HEK293T (cell line): ENCODE results near the gene SLAMF9.

Experiments
- CTCF ChIA-PET: fragments of 350-600 bp; formaldehyde crosslinking; extraction: SDS; loops from one replicate; lab custom pipeline; 2021; ENCODE audit warnings: antibody characterized with exemption, inconsistent platforms; lab: Yijun Ruan, JAX
- POLR2A ChIA-PET: fragments of 350-600 bp; formaldehyde crosslinking; extraction: SDS; loops from one replicate; lab custom pipeline; 2020; ENCODE audit warnings: antibody characterized with exemption, inconsistent platforms; lab: Yijun Ruan, JAX
- DNase-seq: peaks from one replicate; pipeline ENCODE4 v3.0.0; 2012; ENCODE audit warnings: mixed read lengths; ENCODE audit errors: extremely low spot score
- ARNT ChIP-seq: fragments of 450-650 bp; IDR thresholded peaks from 2 replicates; pipeline ENCODE4 v1.6.1; 2017; ENCODE audit warnings: mild to moderate bottlenecking
- BHLHE40 ChIP-seq: fragments of 450-650 bp; IDR thresholded peaks from 2 replicates; pipeline ENCODE4 v1.6.1; 2016; ENCODE audit warnings: mild to moderate bottlenecking, moderate library complexity, borderline replicate concordance
- CTBP1 ChIP-seq: fragments of 450-650 bp; IDR thresholded peaks from 2 replicates; pipeline ENCODE4 v1.6.1; 2016; ENCODE audit warnings: borderline replicate concordance
- ELF4 ChIP-seq: fragments of 450-650 bp; IDR thresholded peaks from 2 replicates; pipeline ENCODE4 v1.6.1; 2017; ENCODE audit warnings: antibody characterized with exemption
- FOXA1 ChIP-seq: fragments of 450-650 bp; IDR thresholded peaks from 2 replicates; pipeline ENCODE4 v1.6.1; 2016; ENCODE audit warnings: mild to moderate bottlenecking
- FOXK2 ChIP-seq: fragments of 450-650 bp; IDR thresholded peaks from 2 replicates; pipeline ENCODE4 v1.6.1; 2016; ENCODE audit warnings: mild to moderate bottlenecking
- FOXM1 ChIP-seq: fragments of 450-650 bp; IDR thresholded peaks from 2 replicates; pipeline ENCODE4 v1.6.1; 2017; ENCODE audit warnings: mild to moderate bottlenecking, borderline replicate concordance
- HDGF ChIP-seq: fragments of 450-650 bp; IDR thresholded peaks from 2 replicates; pipeline ENCODE4 v1.6.1; 2017; ENCODE audit warnings: antibody characterized with exemption, borderline replicate concordance
- L3MBTL2 ChIP-seq: fragments of 450-650 bp; conservative IDR thresholded peaks from 2 replicates; pipeline ENCODE4 v1.6.1; 2016; ENCODE audit warnings: mild to moderate bottlenecking
- LEF1 ChIP-seq: fragments of 450-650 bp; IDR thresholded peaks from 2 replicates; pipeline ENCODE4 v1.6.1; 2017; ENCODE audit warnings: mild to moderate bottlenecking, borderline replicate concordance
- NFRKB ChIP-seq: fragments of 450-650 bp; IDR thresholded peaks from 2 replicates; pipeline ENCODE4 v1.6.1; 2016; ENCODE audit warnings: mild to moderate bottlenecking, moderate library complexity
- SP1 ChIP-seq: fragments of 450-650 bp; IDR thresholded peaks from 2 replicates; pipeline ENCODE4 v1.6.1; 2017
- SUZ12 ChIP-seq: fragments of 450-650 bp; IDR thresholded peaks from 2 replicates; pipeline ENCODE4 v1.6.1; 2016; ENCODE audit warnings: mild to moderate bottlenecking
- TARDBP ChIP-seq: fragments of 450-650 bp; IDR thresholded peaks from 2 replicates; pipeline ENCODE4 v1.6.1; 2016
- ZNF384 ChIP-seq: fragments of 450-650 bp; IDR thresholded peaks from 2 replicates; pipeline ENCODE4 v1.6.1; 2016
- TF ChIP-seq, protein P1 (sequence below): fragments of 450-650 bp; IDR thresholded peaks from 2 replicates; pipeline ENCODE4 v1.6.1; 2016

The SLAMF9 gene

DNA sequence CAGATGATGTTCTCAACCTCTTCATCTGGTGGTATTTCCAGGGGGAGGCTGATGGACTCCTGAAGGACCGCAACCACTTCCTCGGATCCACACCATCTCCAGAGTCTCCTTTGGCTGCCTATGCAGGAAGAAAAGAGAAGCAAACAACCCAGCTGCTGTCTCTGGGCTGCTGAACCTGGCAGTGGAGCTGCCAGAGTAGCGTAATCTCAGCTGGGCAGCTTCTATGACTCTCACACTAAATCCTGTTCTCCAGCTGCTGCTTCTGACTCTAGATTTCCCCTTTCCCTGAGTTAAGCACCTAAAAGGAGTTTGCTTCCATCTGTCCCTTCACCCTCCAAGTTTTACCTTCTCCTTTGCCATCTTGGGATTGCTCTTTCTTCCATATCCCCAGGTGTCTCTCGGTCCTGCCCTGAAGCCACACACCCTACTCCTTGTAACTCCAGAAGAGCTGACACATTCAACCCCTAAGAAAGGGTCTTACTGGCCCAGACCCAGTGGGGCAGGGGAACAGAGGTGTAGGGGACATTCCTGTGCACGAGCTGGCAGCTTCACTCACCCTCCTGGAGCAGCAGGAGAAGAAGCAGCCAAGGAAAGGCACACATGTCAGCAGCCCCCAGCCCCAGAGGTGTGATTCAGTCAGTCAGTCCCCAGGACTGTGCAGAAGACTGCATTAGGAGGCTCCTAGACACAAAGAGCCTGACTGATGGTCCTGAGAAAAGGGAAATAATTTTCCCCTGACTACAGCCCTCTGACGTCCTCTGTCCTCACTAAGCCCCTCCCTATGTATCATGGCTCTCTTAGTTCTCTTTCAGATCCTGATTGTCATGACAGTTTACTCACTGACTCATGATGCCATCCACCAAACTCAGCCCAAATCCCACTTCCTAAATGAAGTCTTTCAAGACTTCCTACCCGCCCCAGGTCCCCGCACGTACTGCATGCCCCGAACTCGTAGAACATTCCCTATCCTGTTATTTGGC, at the start of gene SLAMF9:
TSS of gene SLAMF9 (minus strand) at position 702 of the 980 bp plus-strand sequence. CDS start at position 602, 100 bp downstream.
- DNase-seq: no peak
- no peak for TF ChIP-seq ARNT
- no peak for TF ChIP-seq TARDBP
- no peak for TF ChIP-seq NFRKB
- TF ChIP-seq CTBP1: no peak
- TF ChIP-seq FOXM1: no peak
- POLR2A ChIA-PET: interaction anchor here (1.2 kb wide), 1 partner anchor 8 kb away, joined by 3 read pairs; no protein-coding TSS in a partner anchor

DNA sequence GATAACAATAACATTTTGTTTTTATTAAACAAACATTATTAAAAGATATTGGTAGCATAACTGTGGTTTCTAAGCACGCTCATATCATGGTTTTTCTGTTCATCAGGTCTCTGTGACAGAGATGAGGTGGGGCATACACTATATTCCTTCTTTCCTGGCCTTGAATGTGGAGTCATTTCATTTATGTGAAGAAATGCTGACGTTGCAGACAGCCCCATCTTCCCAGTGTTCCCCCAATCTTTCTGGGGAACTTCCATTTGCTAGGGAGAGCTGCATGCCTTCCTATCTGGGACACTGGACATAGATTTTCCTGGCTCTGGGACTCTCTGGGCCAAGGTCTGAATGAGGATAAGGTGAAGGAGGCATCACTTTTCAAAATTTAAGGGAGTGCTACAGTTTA, 47.4 kb upstream of the SLAMF9 start:
- CTCF ChIA-PET: interaction anchor here (0.5 kb wide), 1 partner anchor 33 kb away, joined by 4 read pairs; no protein-coding TSS in a partner anchor
- TF ChIP-seq ELF4 (no peak), CTBP1 (no peak), FOXM1 (no peak), TARDBP (no peak), NFRKB (no peak), FOXK2 (no peak), SUZ12 (no peak), L3MBTL2 (no peak), SP1 (no peak), FOXA1 (no peak), ZNF384 (no peak), ARNT (no peak), BHLHE40 (no peak), HDGF (no peak), LEF1 (no peak)
- TF ChIP-seq, protein P1, sequence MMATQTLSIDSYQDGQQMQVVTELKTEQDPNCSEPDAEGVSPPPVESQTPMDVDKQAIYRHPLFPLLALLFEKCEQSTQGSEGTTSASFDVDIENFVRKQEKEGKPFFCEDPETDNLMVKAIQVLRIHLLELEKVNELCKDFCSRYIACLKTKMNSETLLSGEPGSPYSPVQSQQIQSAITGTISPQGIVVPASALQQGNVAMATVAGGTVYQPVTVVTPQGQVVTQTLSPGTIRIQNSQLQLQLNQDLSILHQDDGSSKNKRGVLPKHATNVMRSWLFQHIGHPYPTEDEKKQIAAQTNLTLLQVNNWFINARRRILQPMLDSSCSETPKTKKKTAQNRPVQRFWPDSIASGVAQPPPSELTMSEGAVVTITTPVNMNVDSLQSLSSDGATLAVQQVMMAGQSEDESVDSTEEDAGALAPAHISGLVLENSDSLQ: no peak
- no peak for DNase-seq
- POLR2A ChIA-PET: no interaction called here

More for the DNA sequence above, at the start of gene SLAMF9:
- CTCF ChIA-PET: no interaction called here

DNA sequence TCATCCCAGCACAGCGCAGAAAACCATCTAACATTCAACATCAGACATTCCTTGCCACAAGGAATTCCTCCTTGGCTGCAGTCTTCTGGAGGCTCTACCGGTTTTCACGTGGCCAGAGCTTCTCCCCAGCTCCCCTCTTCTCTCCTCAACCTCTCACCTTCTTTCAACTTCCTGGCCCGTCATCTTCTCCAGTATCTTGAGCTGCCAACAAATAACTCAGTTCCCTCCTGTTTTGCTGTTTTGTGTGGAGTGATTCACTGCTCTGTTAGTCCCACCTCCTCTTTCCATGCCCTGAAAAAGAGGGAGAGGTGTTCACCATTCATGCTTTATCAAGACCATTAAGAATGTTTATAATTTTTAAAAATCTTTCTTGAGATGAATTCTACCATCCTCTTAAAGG, 45.2 kb upstream of the SLAMF9 start:
- TF ChIP-seq HDGF: no peak
- no peak for TF ChIP-seq SP1
- no peak for TF ChIP-seq TARDBP
- no peak for TF ChIP-seq FOXA1
- TF ChIP-seq ARNT: no peak
- no peak for TF ChIP-seq BHLHE40
- no peak for TF ChIP-seq FOXM1
- TF ChIP-seq NFRKB: no peak
- TF ChIP-seq FOXK2: no peak
- no peak for TF ChIP-seq ZNF384
- TF ChIP-seq LEF1: no peak
- no peak for TF ChIP-seq ELF4
- TF ChIP-seq, protein P1: no peak
- no peak for TF ChIP-seq SUZ12
- TF ChIP-seq CTBP1: no peak
- no peak for TF ChIP-seq L3MBTL2
- no peak for DNase-seq
- CTCF ChIA-PET: no interaction called here
- POLR2A ChIA-PET: no interaction called here

DNA sequence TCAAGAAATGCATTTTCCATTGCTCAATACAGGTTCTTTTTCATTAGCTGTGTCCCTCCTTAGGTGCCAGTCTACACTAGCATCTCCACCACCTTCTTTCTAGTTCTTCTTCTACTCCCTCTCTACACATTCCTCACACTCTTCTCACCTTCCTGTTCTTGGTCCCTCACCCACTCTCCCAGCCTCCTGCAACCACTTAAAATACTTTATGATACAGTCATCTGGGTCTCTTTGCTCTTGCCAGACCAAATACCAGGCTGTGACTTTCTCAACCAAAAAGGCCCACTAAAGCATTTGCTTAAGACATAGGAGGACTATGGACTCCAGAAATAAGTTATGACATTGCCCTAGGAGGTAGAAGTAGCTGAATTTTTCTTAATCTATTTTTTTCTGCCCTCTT, 42.6 kb upstream of the SLAMF9 start:
- ChIA-PET POLR2A (no interaction called here), CTCF (interaction anchor here (1.0 kb wide), 1 partner anchor 11 kb away, joined by 3 read pairs; no protein-coding TSS in a partner anchor)
- TF ChIP-seq SUZ12: no peak
- no peak for TF ChIP-seq ZNF384
- no peak for TF ChIP-seq CTBP1
- TF ChIP-seq FOXM1: no peak
- no peak for TF ChIP-seq L3MBTL2
- TF ChIP-seq FOXA1: no peak
- no peak for TF ChIP-seq LEF1
- TF ChIP-seq HDGF: no peak
- TF ChIP-seq SP1: no peak
- no peak for TF ChIP-seq ELF4
- no peak for TF ChIP-seq FOXK2
- TF ChIP-seq, protein P1: no peak
- no peak for TF ChIP-seq NFRKB
- TF ChIP-seq ARNT: no peak
- no peak for TF ChIP-seq BHLHE40
- no peak for TF ChIP-seq TARDBP
- DNase-seq: no peak

DNA sequence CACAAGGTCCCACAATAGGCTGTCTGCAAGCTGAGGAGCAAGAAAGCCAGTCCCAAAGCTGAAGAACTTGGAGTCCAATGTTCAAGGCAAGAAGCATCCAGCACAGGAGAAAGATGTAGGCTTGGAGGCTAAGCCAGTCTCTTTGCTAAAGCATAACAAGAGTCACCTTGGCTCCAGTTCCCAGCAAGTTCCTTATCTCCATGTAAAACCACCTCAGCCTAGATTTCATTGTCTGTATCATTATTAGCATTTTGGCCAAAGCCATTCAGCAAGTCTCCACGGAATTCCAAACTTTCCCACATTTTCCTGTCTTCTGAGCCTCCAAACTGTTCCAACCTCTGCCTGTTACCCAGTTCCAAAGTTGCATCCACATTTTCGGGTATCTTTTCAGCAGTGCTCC, 40.9 kb upstream of the SLAMF9 start:
- ChIA-PET POLR2A (no interaction called here), CTCF (no interaction called here)
- no peak for DNase-seq
- TF ChIP-seq NFRKB (no peak), BHLHE40 (no peak), L3MBTL2 (no peak), TARDBP (no peak), HDGF (no peak), SUZ12 (no peak), FOXA1 (no peak), FOXM1 (no peak), FOXK2 (no peak), ELF4 (no peak), CTBP1 (no peak), ZNF384 (no peak), ARNT (no peak), LEF1 (no peak), SP1 (no peak)
- TF ChIP-seq, protein P1: no peak
